OCI-LY7 (cell line): ENCODE data around the gene FAM133A. TPM values are rescaled to one million over a fixed set of nuclear protein-coding genes. Genes with fewer than 3 reads are reported as not detected.
A peak's percentile ranks its signal among the peaks of the same experiment; 100 is the strongest.

ENCODE experiments used
- Bru-seq: library from RNA; stranded (reverse); fragments of 400-500 nt; gene quantifications from one replicate; lab custom pipeline; 2021; lab: Mats Ljungman, UMichigan
- BruChase-seq, 2 experiments: library from RNA; stranded (reverse); fragments of 400-500 nt; gene quantifications; one replicate each; lab custom pipeline; 2021; lab: Mats Ljungman, UMichigan
- BruUV-seq: library from RNA; stranded (reverse); fragments of 400-500 nt; replicated peaks from 2 replicates; lab custom pipeline; 2021; lab: Mats Ljungman, UMichigan
- CTCF ChIA-PET: fragments of 300-600 bp; sonication (Branson Sonifier 250); formaldehyde crosslinking; loops from one replicate; lab custom pipeline; 2022; ENCODE audit warnings: antibody characterized with exemption; ENCODE audit not compliant: unreplicated experiment; lab: Charles Lee
- POLR2A ChIA-PET: fragments of 300-600 bp; sonication (Branson Sonifier 250); formaldehyde crosslinking; loops from one replicate; lab custom pipeline; 2022; ENCODE audit warnings: antibody characterized with exemption; lab: Charles Lee
- DNase-seq: peaks from one replicate; pipeline ENCODE4 v3.0.0-alpha.2; 2015; ENCODE audit warnings: low spot score
- H2AFZ ChIP-seq: fragments of 200-600 bp; sonication (generic), shearing (Covaris generic); 2 replicates; pipeline ENCODE4 v1.6.1; 2014; ENCODE audit warnings: mild to moderate bottlenecking, antibody characterized with exemption, low read length, moderate library complexity
- H3K27ac ChIP-seq: fragments of 200-600 bp; sonication (generic); 2 replicates; pipeline ENCODE4 v1.5.1; 2014; ENCODE audit warnings: mixed run types, low read depth, mild to moderate bottlenecking, moderate library complexity, low read length, inconsistent platforms; ENCODE audit not compliant: poor library complexity, severe bottlenecking
- H3K36me3 ChIP-seq: fragments of 200-600 bp; sonication (generic); 2 replicates; pipeline ENCODE4 v1.6.1; 2014; ENCODE audit warnings: mild to moderate bottlenecking, antibody characterized with exemption, low read length, moderate library complexity, mixed read lengths; ENCODE audit not compliant: insufficient read depth
- H3K4me1 ChIP-seq: fragments of 200-600 bp; sonication (generic); 2 replicates; pipeline ENCODE4 v1.5.1; 2014; ENCODE audit warnings: mild to moderate bottlenecking, low read length; ENCODE audit not compliant: insufficient read depth, poor library complexity, severe bottlenecking
- H3K4me2 ChIP-seq: fragments of 200-600 bp; sonication (generic); 2 replicates; pipeline ENCODE4 v1.6.1; 2014; ENCODE audit warnings: mild to moderate bottlenecking, low read length
- H3K4me3 ChIP-seq: fragments of 200-600 bp; sonication (generic); 2 replicates; pipeline ENCODE4 v1.5.1; 2014; ENCODE audit warnings: mild to moderate bottlenecking, low read depth, low read length; ENCODE audit not compliant: poor library complexity, severe bottlenecking
- H3K79me2 ChIP-seq: fragments of 200-600 bp; sonication (generic); 2 replicates; pipeline ENCODE4 v1.6.1; 2016; ENCODE audit warnings: low read depth, mild to moderate bottlenecking, low read length, moderate library complexity, mixed read lengths; ENCODE audit not compliant: insufficient read depth
- H3K9me2 ChIP-seq: fragments of 200-600 bp; sonication (generic); 2 replicates; pipeline ENCODE4 v1.6.1; 2016; ENCODE audit warnings: mild to moderate bottlenecking, low read length, mixed read lengths; ENCODE audit not compliant: insufficient read depth
- H3K9me3 ChIP-seq: fragments of 200-600 bp; sonication (generic); 2 replicates; pipeline ENCODE4 v1.6.1; 2014; ENCODE audit warnings: mild to moderate bottlenecking, mixed run types, low read length, mixed read lengths
- H4K20me1 ChIP-seq: fragments of 200-600 bp; sonication (generic); 2 replicates; pipeline ENCODE4 v1.6.1; 2014; ENCODE audit warnings: mild to moderate bottlenecking, antibody characterized with exemption, low read length, moderate library complexity, mixed read lengths; ENCODE audit not compliant: insufficient read depth
- CTCF ChIP-seq: fragments of 200-600 bp; sonication (generic); conservative IDR thresholded peaks from 2 replicates; pipeline ENCODE4 v1.5.1; 2014; ENCODE audit warnings: mild to moderate bottlenecking, antibody characterized with exemption, low read length, moderate library complexity, mixed read lengths
- EZH2phosphoT487 ChIP-seq: fragments of 200-600 bp; sonication (generic); IDR thresholded peaks from 2 replicates; pipeline ENCODE4 v1.6.1; 2018; ENCODE audit warnings: low read depth, borderline replicate concordance, mild to moderate bottlenecking, mixed run types, antibody characterized with exemption, low read length, moderate library complexity, mixed read lengths
- intact Hi-C: fragments of 100-400 bp; cut with micrococcal nuclease; formaldehyde crosslinking; loops from one replicate; pipeline ENCODE4 v1.10.0; 2022; ENCODE audit not compliant: unreplicated experiment
- long read RNA-seq: library from polyadenylated mRNA; stranded (forward); transcript quantifications from one replicate; pipeline ENCODE4 v2.0.0, GENCODE V29; 2022
- total RNA-seq, 2 experiments: library from RNA; depleted of rRNA in 1 of 2; stranded (reverse); fragments of >200 nt in 1 of 2; shearing (Covaris generic) in 1 of 2; gene quantifications; 2 replicates each; pipeline ENCODE4 v1.2.3, GENCODE V29; 2014 to 2022

Gene FAM133A
- total RNA-seq (2014; rRNA removed; shearing (Covaris generic)) = not detected in 2 replicates
- not detected in 2 replicates for total RNA-seq (2022)
- not detected for Bru-seq, nascent RNA
- not detected for BruChase-seq, experiment 1, labeled RNA remaining after a 6-hour chase
- not detected for BruChase-seq, experiment 2, labeled RNA remaining after a 2-hour chase
- long read RNA-seq = 0 reads

- Histone ChIP-seq H3K36me3 (no peaks in the 10 kb centered on the region), H3K4me2 (peak within 1 kb of the TSS; percentile 12; the same call in 1 of the 2 replicates), H2AFZ (no peak within 1 kb of the TSS), H3K4me3 (no peak within 1 kb of the TSS), H3K9me3 (no peaks in the 10 kb centered on the region), H3K9me2 (no peaks in the 10 kb centered on the region), H3K79me2 (no peaks in the 10 kb centered on the region), H3K27ac (no peak within 1 kb of the TSS), H3K4me1 (no peaks in the 10 kb centered on the region), H4K20me1 (no peaks in the 10 kb centered on the region)
- ChIA-PET POLR2A (no interaction called here), CTCF (no interaction called here)
- intact Hi-C loops = no loop called here
- DNase-seq = no peak
- no TSS peak for BruUV-seq
- no peak for TF ChIP-seq EZH2phosphoT487
- no peak for TF ChIP-seq CTCF
These were observed at the start of gene FAM133A for GRCh38 chrX:93673869-93674271. FAM133A (plus strand) TSS chrX:93674206; CDS start chrX:93709420, 35,214 bp downstream.

- Histone ChIP-seq H3K36me3 (no peaks in the 10 kb centered on the region), H3K27ac (no peak overlapping the region), H3K9me3 (no peaks in the 10 kb centered on the region), H3K9me2 (no peaks in the 10 kb centered on the region), H3K4me3 (no peak overlapping the region), H3K4me1 (no peaks in the 10 kb centered on the region), H3K79me2 (no peaks in the 10 kb centered on the region), H4K20me1 (no peaks in the 10 kb centered on the region), H3K4me2 (no peak overlapping the region), H2AFZ (no peak overlapping the region)
- no peak for DNase-seq
- no TSS peak for BruUV-seq
- intact Hi-C loops = no loop called here
- ChIA-PET CTCF (no interaction called here), POLR2A (no interaction called here)
- no peak for TF ChIP-seq EZH2phosphoT487
- TF ChIP-seq CTCF = no peak
These were observed 36.4 kb upstream of the FAM133A start for GRCh38 chrX:93637591-93637990.

GRCh38 chrX:93649381-93649780 is 24.6 kb upstream of the FAM133A start:
- no TSS peak for BruUV-seq
- no peak overlapping the region for H3K4me2 ChIP-seq
- intact Hi-C loops = no loop called here
- no peaks in the 10 kb centered on the region for H3K4me1 ChIP-seq
- TF ChIP-seq CTCF = no peak
- TF ChIP-seq EZH2phosphoT487 = no peak
- H3K9me2 ChIP-seq = no peaks in the 10 kb centered on the region
- ChIA-PET CTCF (no interaction called here), POLR2A (no interaction called here)
- no peak for DNase-seq
- no peak overlapping the region for H3K4me3 ChIP-seq
- no peaks in the 10 kb centered on the region for H3K9me3 ChIP-seq
- no peaks in the 10 kb centered on the region for H3K36me3 ChIP-seq
- H2AFZ ChIP-seq = no peak overlapping the region
- no peaks in the 10 kb centered on the region for H3K79me2 ChIP-seq
- H4K20me1 ChIP-seq = no peaks in the 10 kb centered on the region
- no peak overlapping the region for H3K27ac ChIP-seq
